Erythroblast (primary cell): ENCODE measurements around the gene GANAB.

Experiments
- DNase-seq, 2 experiments: peaks; one replicate each; lab custom pipeline; 2025; lab: John Stamatoyannopoulos, UW
- GATA1 ChIP-seq: IDR thresholded peaks from 2 replicates; pipeline ENCODE4 v1.6.1; 2011; ENCODE audit warnings: low read depth, mild to moderate bottlenecking, control low read depth, low read length, moderate library complexity
- POLR2A ChIP-seq: IDR thresholded peaks from 2 replicates; pipeline ENCODE4 v1.6.1; 2011; ENCODE audit warnings: mild to moderate bottlenecking, low read length

The GANAB gene

GRCh38 chr11:62605902-62606301 is 40.5 kb downstream of the GANAB start:
- no peak for DNase-seq
- TF ChIP-seq POLR2A (no peak), GATA1 (no peak)

- no peak for TF ChIP-seq POLR2A
- TF ChIP-seq GATA1 = no peak
- DNase-seq = no peak
These were observed 40.9 kb downstream of the GANAB start for GRCh38 chr11:62605467-62605866.

DNA sequence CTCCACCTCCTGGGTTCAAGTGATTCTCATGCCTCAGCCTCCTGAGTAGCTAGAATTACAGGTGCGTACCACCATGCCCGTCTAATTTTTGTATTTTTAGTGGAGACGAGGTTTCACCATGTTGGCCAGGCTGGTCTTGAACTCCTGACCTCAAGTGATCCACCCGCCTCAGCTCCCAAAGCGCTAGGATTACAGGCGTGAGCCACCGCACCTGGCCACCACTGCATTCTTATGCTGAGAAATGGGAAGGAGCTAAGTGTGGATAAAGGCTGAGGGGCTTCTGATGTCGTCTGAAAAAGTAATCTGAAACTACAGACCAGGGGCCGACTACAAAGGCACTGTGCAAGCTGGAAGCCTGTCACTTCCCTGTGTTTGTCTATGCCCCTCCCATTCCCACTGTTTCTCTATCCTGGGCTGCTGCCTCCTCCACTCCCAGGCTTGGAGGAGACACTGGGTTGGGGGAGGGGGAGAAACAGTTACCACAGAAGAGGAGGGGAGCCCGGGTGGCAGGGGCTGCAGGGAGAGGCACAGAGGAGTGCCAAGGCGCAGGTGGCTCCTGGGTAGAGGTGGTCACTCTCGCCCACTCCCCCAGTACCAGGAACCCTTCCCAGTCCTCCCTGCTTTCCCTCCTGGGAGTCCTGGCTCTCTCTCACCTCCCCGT is 41.8 kb downstream of the GANAB start:
- no peak for DNase-seq
- TF ChIP-seq GATA1 (no peak), POLR2A (no peak)

GRCh38 chr11:62603776-62604299 is 42.6 kb downstream of the GANAB start:
- DNase-seq = peak in 1 of 2 experiments; percentile 48
- TF ChIP-seq GATA1 = no peak
- TF ChIP-seq POLR2A = no peak

- no peak for TF ChIP-seq POLR2A
- TF ChIP-seq GATA1 = no peak
These were observed 43.4 kb downstream of the GANAB start for GRCh38 chr11:62603072-62603408.

GRCh38 chr11:62602141-62603071 is 44.0 kb downstream of the GANAB start:
- DNase-seq = peak; percentile 72 to 75
- TF ChIP-seq GATA1 (no peak), POLR2A (no peak)

More at GRCh38 chr11:62603072-62603408, 43.4 kb downstream of the GANAB start:
- no peak for DNase-seq

DNA sequence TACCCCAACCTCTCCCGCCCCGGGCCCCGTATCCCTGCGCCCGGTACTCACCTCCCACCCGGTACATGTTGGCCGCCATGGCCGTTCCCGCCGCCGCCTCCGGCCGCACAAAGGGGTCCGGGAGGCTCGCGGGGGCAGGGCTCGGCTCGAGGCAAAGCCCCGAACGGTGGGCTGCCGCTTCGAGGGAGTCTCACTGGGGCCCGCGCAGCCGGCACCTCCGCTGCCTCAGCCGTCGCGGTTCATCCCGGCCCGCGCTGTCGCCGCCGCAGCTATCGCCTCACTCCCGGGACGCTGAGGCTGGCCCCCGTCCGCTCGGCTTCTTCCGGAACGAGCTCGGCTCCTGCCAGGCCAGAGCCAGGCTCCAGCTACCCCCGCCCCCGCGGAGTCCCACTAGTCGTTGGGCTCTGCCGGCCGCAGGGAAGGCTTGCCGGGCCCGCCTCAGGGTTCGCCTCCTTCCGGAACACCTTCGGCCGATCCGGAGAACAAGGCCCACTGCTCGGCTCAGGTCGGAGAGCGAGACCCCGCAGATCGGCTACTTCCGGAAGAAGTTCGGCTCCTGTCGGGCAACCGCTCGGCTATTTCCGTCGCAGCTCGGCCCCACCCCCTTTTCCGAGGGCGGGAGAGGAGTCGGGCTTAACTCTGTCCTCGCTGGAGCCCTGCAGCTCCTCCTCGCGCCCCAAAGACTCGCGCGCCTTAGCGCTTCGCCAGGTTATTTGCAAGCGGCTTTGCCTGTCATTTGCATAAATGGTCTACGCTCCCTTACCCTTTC is 44.9 kb downstream of the GANAB start, which contains the start of gene MTA2:
TSS of gene MTA2 (minus strand) at position 494 of the 769 bp plus-strand sequence. CDS start at position 79, 415 bp downstream.
- TF ChIP-seq POLR2A (peak; percentile 82), GATA1 (no peak)
- peak; percentile 99 for DNase-seq

DNA sequence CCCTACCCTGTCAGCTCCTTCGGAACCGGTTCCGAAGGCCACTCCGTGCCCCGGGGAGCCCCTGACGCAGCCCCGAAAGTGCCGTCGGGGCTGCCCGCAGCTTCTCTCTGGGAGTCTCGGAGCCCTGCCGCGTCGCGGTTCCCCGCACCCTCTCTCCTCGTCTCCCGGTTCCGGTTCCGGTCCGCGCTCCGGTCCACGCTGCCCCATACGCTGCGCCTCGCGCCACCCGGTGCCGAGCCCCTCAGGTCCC is 45.4 kb downstream of the GANAB start:
- peak in 1 of 2 experiments; percentile 67 for DNase-seq
- TF ChIP-seq GATA1 (no peak), POLR2A (no peak)

GRCh38 chr11:62600367-62601121 is 45.9 kb downstream of the GANAB start:
- peak; percentile 67 to 78 for DNase-seq
- no peak for TF ChIP-seq POLR2A
- TF ChIP-seq GATA1 = no peak

- DNase-seq = peak; percentile 46 to 58
These were observed 46.5 kb downstream of the GANAB start for GRCh38 chr11:62599901-62600300.

DNA sequence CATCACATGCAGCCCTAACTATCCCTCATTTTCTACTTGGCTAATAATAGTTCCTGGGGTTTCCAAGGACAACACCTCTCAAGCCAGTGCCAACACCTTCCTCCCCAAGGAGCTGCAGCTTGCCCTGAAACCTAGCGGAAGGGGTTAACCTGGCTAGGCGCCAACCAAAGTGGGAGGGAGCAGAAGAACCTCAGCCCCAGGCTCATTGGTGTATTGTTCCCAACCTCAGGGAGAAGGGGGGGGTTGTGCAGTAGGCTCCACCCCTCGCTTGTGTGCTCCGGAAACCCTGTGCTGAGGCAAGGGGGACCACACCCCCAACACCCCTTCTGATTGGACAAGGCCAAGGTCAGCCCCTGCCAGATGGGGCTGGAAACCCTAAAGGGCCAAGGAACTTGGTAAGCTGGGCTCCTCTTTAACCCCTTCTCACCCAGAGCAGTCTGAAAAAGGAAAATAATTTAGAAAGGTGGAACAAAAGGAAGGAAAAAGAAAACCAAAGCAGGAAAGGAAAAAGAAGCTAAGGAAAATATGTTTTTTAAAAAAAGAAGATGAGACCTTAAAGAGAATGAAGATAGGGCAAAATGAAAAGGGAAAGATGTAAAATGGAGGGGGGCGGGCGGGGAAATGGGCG is 47.2 kb downstream of the GANAB start:
- peak; percentile 96 to 99 for DNase-seq
- TF ChIP-seq GATA1 = no peak
- TF ChIP-seq POLR2A = peak; percentile 22

More at GRCh38 chr11:62599901-62600300, 46.5 kb downstream of the GANAB start:
- TF ChIP-seq POLR2A (no peak), GATA1 (no peak)

- DNase-seq = no peak
- TF ChIP-seq GATA1 (no peak), POLR2A (no peak)
These were observed 51.3 kb downstream of the GANAB start for GRCh38 chr11:62595124-62595523.
